Keratinocyte (primary cell): Measurements from ENCODE around the gene ETV1.

Experiments used
- EZH2 ChIP-seq: IDR thresholded peaks from one replicate; pipeline ENCODE4 v1.6.1; 2012; ENCODE audit warnings: inconsistent platforms, mild to moderate bottlenecking, low read length, moderate library complexity
- TF ChIP-seq, protein P1 (sequence below), 3 experiments: IDR thresholded peaks in 1 of 3; conservative IDR thresholded peaks in 1 of 3; optimal IDR thresholded peaks in 1 of 3; 2 replicates in 2 of 3; 3 replicates in 1 of 3; pipeline versions ENCODE3 to v1.5.1; 2011; ENCODE audit warnings: low read length in 3 of 3, mild to moderate bottlenecking in 3 of 3, moderate library complexity in 2 of 3, control low read depth in 1 of 3, inconsistent platforms in 1 of 3; ENCODE audit not compliant: insufficient read depth in 2 of 3; ENCODE audit errors: extremely low read depth in 1 of 3

DNA sequence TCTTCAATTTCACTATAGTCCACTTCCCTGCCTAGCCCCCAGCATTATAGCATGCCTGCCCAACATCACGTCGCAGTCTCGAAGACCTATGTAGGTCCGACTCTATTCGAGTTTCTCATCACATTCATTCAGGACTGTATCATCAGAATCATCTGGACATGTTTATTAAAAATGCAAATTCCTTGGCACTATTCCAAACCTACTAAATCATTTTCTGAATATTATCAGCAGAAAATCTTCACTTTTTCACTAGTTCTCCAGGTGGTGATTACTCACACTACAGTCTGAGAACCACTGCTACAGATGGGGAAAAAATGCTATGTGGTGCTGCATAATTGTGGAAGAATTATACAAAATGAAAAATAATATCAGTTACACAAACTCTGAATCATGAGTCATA lies 29.3 kb upstream of the ETV1 start:
- TF ChIP-seq, protein P1, sequence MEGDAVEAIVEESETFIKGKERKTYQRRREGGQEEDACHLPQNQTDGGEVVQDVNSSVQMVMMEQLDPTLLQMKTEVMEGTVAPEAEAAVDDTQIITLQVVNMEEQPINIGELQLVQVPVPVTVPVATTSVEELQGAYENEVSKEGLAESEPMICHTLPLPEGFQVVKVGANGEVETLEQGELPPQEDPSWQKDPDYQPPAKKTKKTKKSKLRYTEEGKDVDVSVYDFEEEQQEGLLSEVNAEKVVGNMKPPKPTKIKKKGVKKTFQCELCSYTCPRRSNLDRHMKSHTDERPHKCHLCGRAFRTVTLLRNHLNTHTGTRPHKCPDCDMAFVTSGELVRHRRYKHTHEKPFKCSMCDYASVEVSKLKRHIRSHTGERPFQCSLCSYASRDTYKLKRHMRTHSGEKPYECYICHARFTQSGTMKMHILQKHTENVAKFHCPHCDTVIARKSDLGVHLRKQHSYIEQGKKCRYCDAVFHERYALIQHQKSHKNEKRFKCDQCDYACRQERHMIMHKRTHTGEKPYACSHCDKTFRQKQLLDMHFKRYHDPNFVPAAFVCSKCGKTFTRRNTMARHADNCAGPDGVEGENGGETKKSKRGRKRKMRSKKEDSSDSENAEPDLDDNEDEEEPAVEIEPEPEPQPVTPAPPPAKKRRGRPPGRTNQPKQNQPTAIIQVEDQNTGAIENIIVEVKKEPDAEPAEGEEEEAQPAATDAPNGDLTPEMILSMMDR (optimal IDR thresholded peaks at IDR 0.05 in 1 of 3, IDR thresholded peaks at IDR 0.05 in 1 of 3, conservative IDR thresholded peaks at IDR 0.05 in 1 of 3; ENCODE audit: extremely low read depth in 1 of 3, insufficient read depth in 2 of 3, low read length in 3 of 3) = no peak
- TF ChIP-seq EZH2 = no peak
